HG03066 (cell line): ENCODE data around the gene MED22.
"Not testable (repeated sequence)": the region's sequence is repeated elsewhere in the genome, so short reads cannot be mapped to it uniquely, and the experiment has no call there.

ENCODE experiments used
- ATAC-seq: cut with Tn5 transposase; IDR thresholded peaks from one replicate; pipeline ENCODE4 v1.9.1; 2021; ENCODE audit warnings: low read depth; ENCODE audit not compliant: unreplicated experiment

The MED22 gene

DNA sequence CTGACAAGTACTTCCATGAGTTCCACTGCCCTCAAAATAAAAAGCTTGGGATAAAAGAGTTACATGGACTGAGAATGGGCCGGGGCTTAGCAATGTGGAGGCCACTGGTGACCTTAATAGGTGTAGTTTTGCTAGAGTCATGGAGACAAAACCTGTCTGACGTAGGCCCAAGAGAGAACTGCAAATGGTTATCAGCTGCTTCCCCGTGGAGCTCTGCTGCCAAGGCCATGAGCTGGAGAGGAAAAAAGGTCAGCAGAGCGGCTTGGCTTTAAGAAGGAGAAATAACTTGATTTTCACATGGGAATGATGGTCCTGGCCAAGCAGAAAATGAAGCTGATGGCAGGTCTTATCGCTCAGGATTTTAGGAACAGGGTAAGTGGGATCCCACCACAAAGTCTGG lies 8.3 kb downstream of the MED22 start:
- ATAC-seq: no peak

DNA sequence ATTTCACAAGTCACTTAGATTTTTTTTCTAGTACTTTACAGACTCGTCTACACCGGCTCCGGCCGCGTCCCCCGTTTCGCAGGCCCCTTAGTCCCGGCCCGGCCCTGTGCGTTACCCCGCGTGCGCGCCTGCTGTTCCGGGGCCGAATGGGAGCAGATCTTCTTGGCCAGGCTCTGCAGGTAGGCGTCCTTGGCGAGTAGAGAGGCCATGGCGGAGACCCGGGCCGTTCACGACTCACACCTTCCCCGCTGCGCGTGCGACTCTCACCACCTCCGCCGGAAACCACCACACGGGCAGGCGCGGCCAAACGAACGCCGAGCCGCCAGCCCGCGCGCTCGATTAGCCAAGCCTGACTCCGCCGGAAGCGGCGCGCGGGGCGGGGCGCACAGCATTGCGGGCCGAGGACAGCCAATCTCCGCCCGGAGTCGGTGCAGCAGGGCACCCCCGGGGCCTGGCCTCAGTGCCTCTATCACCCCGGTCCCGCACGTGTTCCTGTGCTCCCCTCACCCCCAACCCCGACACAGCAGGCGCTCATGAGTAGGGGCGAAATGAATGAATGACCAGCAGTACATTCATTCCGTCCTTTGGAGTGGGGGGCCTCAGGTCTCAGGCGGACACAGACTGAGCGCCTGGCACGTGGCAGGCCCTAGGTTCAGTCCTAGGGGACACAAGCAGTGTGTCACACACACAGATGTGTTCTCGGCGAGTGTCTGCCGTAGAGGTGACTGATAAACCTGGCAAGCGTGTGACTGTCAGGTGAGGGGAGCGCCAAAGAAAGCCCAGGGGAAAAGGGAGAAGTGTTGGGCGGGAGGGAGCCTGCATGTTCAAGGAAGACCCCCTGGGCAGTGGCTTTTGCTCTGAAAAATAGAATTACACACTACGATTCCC lies 11.8 kb downstream of the MED22 start, which contains the start of gene SURF6:
SURF6 (minus strand) TSS at position 265 of the 888 bp plus-strand sequence; CDS start at position 209, 56 bp downstream.
- peak; percentile 83 for ATAC-seq

DNA sequence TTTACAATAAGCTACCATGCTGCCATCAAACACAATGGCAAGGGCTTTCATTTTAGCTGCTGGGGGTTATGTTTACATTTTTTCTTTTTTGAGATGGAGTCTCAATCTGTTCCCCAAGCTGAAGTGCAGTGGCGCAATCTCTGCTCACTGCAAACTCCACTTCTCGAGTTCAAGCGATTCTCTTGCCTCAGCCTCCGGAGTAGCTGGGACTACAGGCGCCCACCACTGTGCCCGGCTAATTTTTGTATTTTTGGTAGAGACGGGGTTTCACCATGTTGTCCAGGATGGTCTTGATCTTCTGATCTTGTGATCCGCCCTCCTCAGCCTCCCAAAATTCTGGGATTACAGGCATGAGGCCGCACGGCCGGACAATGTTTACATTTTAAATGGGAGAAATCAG lies 13.0 kb downstream of the MED22 start:
- ATAC-seq: not testable (repeated sequence)

DNA sequence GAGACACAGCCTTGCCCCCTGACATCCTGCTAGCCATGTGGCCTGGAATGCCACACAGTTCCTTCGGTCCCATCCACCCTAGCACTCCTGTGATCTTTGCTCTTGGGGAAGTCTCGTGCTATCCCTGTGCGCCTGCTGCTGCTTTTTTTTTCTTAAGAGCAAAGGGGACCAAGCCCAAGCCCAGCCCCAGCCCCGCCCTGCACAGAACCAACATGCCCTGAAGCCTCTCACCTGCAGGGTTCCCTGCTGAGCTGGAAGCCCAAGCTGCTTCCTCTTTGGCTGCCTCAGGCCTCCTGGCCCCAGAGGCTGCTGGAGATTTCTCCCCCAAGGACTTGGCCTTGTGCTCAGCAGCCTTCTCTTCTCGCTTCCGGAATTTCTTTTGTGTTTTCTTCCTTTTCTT lies 13.8 kb downstream of the MED22 start:
- ATAC-seq: no peak

DNA sequence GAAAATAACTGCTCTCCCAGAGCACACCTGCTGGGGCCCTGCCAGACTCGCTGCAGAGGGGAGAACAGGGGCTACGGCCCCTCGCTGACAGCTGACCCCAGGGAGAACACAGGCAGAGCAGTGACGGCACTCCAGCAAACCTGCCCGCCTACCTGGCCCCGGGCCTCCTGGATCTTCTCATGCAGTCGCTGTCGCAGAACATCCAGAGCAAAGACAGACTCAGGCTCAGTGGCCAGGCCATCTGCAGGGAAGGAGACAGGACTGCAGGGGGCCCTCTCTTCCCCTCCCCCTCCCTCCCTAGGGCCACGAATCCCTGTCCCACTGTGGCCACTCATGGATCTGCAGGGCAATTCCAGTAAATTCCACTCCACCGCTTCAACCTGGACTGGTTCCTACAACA lies 14.4 kb downstream of the MED22 start:
- no peak for ATAC-seq

DNA sequence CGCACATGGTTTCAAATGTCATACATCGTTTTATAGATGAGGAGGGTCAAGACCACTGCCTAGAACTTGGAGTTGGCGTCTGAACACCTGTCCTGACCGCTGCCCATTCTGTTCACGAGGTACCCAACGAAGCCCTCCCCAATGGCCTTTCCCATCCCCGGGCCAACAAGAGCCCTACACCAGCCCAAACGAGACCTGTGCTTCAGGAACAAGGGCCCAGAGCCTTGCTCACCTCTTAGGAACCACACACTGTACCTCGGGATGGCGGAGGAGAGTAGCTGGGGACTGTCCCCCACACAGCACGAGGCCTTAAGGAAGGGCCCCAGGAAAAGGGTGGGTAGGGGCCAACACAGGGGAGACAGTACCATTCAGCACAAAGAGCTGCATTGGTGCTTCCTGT lies 14.9 kb downstream of the MED22 start:
- no peak for ATAC-seq

DNA sequence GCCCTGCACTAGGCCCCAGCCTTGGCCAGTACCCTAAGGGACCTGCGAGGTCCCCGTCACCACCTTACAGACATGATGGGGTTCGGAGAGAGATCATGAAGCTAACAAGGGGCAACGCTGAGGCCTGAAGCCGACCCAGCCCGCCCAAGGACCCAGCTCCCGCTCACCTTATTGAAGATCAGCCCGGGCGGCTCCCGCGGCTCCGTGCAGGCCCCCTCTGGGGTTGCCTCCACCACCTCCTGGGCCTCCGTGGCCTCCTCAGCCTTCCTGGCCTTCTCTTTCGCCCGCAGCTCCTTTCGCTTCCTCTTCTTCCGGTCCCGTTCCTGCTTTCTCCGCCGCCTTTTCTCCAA lies 15.6 kb downstream of the MED22 start:
- ATAC-seq: no peak

DNA sequence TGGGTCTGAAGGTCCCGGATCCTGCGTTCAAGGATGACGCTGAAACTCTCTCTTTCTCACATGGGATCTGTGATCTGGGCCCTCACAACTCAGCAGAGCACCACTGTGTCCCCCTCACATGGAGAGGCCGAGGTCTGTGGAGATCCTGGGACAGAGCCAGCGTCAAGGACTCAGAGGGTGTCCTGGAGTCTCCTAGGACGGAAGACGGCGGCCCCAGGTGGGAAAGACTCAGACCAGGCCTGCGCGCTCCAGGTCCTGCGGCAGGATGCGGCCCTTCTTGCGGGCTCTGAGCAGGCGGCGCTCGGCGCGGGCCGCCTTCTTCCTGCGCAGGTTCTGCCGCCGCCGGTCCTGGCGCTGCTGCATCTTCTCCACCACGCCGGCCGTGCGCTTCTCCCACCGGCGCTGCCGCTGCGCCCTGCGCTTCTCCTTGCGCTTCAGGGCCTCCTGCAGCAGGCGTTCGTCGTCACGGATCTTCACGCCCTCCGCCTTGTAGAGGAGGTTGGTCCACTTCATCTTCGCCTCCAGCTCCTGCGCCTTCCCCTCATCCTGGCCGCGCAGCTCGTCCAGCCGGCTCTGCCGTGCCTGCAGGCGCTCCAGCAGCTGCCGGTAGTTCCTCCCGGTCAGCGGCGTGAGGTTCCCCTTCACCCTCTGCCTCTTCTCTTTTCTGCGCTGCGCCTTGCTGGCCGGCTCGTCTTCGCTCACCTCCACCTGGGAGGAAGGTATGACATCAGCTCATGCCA lies 16.1 kb downstream of the MED22 start:
- ATAC-seq: no peak

DNA sequence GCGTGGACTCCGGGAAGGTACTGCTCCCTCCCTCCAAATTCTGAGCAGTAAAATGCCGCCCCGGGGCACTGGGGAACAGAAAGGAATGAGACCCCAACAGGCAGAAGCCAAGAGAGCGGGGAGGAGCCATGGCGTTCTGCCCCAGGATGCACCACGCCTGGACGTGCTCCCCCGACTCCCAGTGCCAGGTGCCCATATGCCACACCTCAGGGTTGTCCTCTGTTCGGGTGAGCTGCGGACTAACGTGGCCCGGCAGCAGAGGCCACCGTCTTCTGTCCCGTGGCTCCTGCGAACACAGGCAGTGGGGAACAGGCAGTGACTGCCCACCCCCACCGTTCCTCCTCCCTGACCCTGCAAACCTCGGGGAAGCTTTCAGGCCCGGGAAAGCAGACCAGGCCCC lies 16.7 kb downstream of the MED22 start:
- ATAC-seq: no peak

DNA sequence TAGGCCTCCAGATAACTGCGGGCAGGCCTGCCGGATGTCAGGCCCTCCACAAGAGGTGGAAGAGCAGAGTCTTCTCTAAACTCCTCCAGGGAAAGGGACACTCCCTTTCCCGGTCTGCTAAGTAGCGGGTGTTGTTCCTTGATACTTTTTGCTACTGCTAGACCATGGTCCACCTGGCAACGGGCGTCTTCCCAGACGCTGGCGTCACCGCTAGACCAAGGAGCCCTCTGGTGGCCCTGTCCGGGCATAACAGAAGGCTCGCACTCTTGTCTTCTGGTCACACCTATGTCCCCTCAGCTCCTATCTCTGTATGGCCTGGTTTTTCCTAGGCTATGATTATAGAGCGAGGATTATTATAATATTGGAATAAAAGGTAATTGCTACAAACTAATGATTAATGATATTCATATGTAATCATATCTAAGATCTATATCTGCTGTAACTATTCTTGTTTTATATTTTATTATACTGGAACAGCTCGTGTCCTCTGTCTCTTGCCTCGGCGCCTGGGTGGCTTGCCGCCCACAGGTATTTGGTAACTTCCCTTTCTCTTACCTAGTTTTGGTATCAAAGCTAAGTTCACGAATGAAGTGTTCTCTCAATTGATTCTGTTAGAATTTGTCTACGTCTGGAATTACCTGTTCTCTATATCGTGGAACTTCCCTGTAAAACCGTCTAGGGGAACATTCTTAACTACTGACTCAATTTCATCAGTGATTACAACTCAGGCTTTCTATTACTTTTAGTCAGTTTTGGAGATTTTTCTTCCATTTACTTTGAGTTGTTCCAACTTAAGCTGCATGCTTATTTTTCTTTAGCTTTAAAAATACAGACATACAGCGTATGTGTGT lies 18.4 kb downstream of the MED22 start:
- ATAC-seq: not testable (repeated sequence)

DNA sequence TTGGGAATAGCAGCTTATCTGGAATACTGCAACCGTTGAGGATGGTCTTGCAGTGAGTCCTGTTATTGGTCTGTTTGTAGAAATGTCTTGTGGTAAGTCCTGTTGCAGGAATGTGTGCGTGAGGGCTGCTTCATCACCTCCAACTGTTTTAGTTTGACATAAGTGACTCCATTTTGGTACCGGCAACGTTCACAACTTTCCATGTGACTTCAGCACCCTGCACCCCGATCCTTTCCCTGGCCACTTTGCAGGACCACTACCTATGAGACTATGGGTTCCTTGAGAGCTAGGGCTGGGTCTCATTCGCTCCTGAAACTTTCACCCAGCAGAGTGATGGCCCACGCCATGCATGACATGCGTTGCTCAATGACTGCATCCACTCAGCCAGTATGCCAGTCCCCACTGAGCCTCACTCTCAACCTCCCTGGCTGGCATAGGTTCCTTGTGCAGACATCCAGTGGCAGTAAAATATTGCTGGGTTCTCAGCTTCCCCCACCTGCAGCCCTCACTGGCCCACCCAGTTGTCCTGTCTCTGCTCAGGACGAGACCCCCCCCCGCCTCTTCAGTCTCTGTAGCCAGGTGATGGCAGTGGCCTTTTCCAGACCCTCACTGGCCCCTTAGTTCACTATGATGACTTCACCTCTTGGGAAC lies 20.0 kb downstream of the MED22 start:
- ATAC-seq: no peak

DNA sequence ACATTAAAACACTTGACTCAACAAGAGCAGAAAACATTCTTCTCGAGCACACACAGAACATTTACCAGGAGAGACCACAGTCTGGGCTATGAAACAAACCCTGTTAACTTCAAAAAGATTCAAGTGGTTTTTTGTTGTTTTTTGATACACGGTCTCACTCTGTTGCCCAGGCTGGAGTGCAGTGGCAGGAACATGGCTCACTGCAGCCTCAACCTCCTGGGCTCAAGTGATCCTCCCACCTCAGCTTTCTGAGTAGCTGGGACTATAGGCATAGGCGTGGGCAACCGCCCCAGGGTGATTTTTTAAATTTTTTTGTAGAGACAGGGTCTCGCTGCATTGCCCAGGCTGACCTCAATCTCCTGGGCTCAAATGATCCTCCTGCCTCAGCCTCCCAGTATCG lies 20.9 kb downstream of the MED22 start:
- not testable (repeated sequence) for ATAC-seq

DNA sequence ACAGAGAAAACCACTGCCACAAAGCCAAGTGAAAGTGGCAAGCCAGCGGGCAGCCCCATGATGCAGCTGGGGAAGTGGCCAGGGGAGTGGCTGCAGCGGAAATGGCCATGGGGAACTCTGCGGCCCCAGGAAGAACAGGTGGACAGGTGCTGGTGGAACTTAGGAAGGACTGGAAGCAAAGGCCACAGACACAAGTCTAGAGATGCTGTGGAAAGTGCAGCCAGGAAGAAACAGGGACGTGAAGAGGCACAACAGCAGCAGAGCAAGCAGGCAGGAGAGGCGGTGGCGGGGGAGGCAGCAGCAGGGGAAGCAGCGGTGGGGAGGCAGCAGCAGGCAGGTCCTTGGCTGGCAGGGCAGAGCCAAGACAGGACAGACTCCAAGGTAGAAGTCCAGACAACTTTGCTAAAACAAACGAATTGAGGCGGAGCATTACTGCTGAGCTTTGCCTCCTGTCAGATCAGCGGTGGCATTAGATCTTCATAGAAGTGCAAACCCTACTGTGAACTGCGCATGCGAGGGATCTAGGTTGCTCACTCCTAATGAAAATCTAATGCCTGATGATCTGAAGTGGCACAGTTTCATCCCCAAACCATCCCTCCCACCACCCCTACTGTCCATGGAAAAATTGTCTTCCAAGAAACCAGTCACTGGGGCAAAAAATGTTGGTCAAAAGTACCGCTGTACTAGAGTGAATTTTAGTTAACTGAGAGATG lies 23.8 kb downstream of the MED22 start:
- ATAC-seq: no peak

DNA sequence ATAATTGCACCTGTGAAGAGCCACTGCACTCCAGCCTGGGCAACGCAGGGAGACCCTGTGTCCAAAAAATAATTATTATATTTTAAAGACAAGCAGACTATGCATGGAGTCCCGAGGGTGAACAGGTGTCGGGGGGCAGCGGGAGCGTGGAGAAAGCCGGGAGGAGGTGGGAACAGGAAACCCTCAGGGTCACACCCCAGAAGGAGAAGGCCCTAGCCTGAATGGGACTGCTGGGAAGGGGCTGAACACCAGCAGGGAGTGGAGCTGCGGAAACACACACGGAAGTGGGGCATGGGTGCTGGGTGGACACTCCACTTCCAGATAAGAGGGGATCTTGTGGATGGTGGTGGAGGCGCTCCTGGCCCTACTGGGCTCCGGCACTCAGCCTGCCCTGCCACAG lies 24.7 kb downstream of the MED22 start:
- no peak for ATAC-seq

DNA sequence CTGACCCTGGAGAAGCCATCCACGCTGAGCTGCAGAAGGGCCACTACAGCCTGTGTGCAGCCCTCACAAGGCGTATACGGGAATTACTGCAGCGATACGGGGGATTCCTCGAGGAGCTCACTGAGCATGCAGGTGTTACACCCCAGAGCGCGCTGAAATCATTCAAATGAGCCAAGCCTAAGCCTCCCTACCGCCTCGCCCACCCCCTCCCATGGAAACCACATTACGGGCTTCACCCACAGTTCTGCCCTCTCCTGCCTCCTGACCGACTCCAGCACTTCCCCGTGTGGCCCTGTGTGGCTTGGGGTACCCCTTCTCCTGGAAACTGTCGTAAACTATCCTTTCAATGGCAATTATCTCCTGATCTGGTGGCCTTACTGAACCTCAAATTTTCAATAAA lies 25.2 kb downstream of the MED22 start:
- ATAC-seq: no peak

DNA sequence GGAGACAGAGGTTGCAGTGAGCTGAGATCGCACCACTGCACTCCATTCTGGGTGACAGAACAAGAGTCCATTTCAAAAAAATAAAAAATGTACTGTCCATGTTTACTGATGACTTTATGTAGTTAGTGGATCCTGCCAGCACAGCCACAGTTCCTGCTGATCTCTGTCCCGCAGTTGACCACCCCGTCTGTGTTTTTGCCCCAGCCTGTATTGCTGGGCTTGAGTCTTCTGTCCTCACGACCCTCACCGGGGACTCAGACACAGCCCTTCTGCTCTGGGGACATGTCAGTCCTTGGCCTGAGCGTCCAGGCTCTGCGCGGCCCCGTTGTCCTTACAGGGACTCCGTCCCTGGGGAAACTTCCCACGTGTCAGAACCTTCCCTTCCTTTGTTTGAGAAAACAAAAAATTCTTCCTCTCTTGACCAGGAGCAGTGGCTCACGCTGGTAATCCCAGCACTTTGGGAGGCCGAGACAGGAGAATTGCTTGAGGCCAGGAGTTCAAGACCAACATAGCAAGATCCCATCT lies 26.5 kb downstream of the MED22 start:
- ATAC-seq: no peak

DNA sequence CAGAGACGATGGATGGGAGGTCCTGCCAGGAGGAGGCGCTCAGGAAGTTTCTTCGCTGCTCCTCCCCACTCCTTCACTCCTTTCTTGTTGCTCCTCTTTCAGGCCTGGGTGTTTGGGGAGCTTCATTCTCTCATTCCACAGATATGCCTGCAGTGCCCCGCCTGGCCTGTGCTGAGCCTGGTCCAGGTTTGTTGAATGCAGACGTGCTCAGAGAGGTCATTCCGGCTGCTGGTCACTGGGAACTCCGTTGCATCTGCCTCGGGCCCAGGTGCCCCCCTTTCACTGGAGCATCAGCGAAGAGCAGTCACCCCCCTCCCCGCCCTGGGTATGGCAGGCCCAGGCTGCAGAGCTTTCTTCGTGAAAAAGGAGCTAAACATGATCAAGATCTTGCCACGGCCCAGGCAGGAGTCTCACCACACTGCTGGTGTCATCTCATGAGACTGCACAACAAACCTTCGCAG lies 27.5 kb downstream of the MED22 start:
- no peak for ATAC-seq

DNA sequence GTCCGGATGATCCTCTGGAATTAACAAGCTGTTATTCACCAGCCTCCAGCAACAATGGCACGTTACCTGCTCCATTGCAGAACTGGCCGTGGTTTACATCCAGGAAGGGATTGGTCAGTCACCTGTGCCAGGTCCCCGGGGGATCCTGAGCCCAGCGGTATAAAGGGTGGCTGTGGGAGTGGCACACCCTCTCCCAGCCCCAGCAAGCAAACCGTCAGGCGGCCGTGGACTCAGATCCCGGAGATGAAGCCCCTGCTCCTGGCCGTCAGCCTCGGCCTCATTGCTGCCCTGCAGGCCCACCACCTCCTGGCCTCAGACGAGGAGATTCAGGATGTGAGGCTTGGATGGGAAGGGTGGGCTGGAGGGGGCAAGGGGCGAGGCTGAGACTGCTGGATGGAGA lies 30.4 kb downstream of the MED22 start:
- not testable (repeated sequence) for ATAC-seq

DNA sequence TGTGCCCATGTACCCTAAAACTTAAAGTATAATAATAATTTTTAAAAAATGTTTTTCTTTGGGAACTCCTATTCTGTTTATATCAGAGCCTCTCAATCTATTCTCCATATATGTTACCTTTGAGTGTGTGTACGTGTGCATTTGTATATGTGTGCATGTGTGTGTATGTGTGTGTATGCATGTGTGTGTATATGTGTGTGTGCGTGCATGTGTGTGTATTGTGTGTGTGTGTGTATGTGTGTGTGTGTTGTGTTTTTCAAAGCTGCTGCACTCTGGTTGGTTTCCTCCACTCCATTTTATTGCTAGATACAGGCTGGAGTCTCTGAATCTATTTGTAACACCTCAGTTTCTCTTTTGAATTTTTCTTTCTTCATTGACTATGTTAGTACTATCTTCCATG lies 31.9 kb downstream of the MED22 start:
- ATAC-seq: no peak

DNA sequence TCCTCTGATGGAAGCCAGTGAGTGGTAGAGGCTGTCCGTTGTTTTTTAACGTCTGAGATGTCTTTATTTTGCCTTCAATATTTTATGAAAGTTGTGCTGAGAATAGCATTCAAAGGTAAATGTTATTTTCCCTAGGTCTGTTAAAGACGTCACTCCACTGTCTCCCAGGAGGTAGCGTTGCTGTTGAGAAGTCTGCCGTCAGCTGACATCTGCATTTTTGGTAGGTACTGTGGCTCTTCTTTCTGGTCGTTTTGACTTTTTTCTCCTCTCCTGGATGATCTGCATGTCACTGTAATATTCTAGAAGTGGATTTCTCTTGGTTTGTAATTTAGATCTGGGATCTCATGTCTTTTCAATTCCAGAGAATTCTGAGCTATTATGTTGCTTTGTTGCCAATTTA lies 38.3 kb downstream of the MED22 start:
- ATAC-seq: no peak
